C4-2B (cell line): ENCODE measurements around the gene SELENOM.

Source experiments
- ZFX ChIP-seq: fragments of 450-650 bp; IDR thresholded peaks from 2 replicates; pipeline ENCODE4 v1.6.1; 2017
- TF ChIP-seq, protein P1 (sequence below): fragments of 450-650 bp; conservative IDR thresholded peaks from 2 replicates; pipeline ENCODE4 v1.5.1; 2017; ENCODE audit warnings: mild to moderate bottlenecking

DNA sequence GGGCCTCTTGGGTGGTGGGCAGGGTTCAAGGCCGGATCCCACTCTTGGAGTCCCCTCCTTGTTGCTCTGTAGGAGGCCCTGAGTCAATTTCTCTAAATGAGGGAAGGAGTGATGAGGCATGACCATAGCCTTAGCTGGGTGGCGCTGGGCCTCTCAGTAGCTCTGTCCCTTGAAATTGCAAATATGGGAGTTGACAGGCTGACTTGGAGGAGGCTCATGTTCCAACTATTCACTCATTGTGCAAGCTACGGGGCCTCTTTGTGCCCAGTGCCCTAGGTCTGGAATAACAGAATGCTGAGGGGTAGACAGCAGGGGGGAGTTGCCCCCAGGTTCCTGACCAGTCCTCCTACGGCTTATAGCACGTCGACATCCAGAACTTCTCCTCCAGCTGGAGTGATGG is 8.0 kb downstream of the SELENOM start:
- TF ChIP-seq, protein P1, sequence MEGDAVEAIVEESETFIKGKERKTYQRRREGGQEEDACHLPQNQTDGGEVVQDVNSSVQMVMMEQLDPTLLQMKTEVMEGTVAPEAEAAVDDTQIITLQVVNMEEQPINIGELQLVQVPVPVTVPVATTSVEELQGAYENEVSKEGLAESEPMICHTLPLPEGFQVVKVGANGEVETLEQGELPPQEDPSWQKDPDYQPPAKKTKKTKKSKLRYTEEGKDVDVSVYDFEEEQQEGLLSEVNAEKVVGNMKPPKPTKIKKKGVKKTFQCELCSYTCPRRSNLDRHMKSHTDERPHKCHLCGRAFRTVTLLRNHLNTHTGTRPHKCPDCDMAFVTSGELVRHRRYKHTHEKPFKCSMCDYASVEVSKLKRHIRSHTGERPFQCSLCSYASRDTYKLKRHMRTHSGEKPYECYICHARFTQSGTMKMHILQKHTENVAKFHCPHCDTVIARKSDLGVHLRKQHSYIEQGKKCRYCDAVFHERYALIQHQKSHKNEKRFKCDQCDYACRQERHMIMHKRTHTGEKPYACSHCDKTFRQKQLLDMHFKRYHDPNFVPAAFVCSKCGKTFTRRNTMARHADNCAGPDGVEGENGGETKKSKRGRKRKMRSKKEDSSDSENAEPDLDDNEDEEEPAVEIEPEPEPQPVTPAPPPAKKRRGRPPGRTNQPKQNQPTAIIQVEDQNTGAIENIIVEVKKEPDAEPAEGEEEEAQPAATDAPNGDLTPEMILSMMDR, result no peak
- TF ChIP-seq ZFX, result no peak
